ENCODE data around the gene BAX. TPM values are rescaled to one million over a fixed set of nuclear protein-coding genes. Genes with fewer than 3 reads are reported as not detected.

Gene BAX
- total and polyA plus RNA-seq, 2 donors (not counting 1 experiment from before 2014, with no cell fraction given) = 95.3 to 109 TPM

DNA sequence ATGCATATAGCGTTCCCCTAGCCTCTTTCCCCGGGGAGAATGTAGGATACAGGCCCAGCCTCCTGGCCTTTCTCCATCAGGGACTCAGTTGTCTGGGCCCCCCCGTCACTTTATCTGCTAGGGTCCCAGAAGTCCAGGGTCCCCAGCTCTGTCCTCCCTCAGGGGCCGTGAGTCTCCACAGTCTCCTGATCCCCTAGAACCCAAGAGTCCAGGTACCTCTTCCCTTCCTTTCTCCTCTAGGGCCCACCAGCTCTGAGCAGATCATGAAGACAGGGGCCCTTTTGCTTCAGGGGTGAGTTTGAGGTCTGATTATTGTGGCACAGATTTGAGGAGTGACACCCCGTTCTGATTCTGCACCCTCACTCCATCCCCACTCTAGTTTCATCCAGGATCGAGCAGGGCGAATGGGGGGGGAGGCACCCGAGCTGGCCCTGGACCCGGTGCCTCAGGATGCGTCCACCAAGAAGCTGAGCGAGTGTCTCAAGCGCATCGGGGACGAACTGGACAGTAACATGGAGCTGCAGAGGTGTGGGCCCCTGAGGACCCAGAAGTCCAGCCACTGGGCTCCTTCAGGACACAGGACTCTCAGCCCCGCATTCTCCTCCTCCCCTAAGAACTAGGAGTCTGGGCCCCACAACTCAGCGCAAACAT, 758 bp downstream of the BAX start:
- H3K4me3 Mint-ChIP-seq = peak overlapping the region; percentile 85
- CTCF ChIA-PET = interaction anchor here (1.0 to 2.1 kb wide), 3 partner anchors 10 to 38 kb away, joined by 3 to 5 read pairs (median 3); partner anchors contain the start of genes FTL, GYS1 and RUVBL2
- H4K20me1 ChIP-seq (ENCODE audit: control insufficient read depth, insufficient read depth, low read length, poor library complexity, severe bottlenecking) = no peaks in the 10 kb centered on the region
- no peaks in the 10 kb centered on the region for H3K27me3 Mint-ChIP-seq
- intact Hi-C loops (cut with micrococcal nuclease) = loop anchor here (5.0 kb wide), 1 partner anchor 318 kb away; the partner anchor contains the start of gene DBP
- DNase-seq = no peak
- WGBS (ENCODE audit: insufficient coverage) = 70% methylated on average over 13 of the region's 16 CpGs
- peak overlapping the region; percentile 94 for H3K4me2 ChIP-seq (replicated peaks; ENCODE audit: low read depth, low read length, poor library complexity, severe bottlenecking)
- H3K4me1 Mint-ChIP-seq = peaks cover 20% of the 10 kb centered on the region
- peak overlapping the region; percentile 83 for H3K27ac Mint-ChIP-seq
- H3K27me3 ChIP-seq (replicated peaks in 1 of 4; ENCODE audit: control extremely low read depth in 1 of 4, control insufficient read depth in 3 of 4, insufficient read depth in 4 of 4, low read length in 3 of 4) = no peaks in the 10 kb centered on the region
- peaks cover 6 to 16% of the 10 kb centered on the region in 2 donors for H3K4me1 ChIP-seq (ENCODE audit: control insufficient read depth in 2 of 2, insufficient read depth in 2 of 2, low read length in 2 of 2)
- peaks cover 23% of the 10 kb centered on the region for H3K79me2 ChIP-seq (ENCODE audit: control insufficient read depth, insufficient read depth, low read length)
- H3K27ac ChIP-seq (ENCODE audit: low read length in 2 of 2) = peak overlapping the region; percentile 84 to 89
- H3K9me3 Mint-ChIP-seq (ENCODE audit: insufficient read depth) = no peaks in the 10 kb centered on the region
- POLR2A ChIA-PET = no interaction called here
- no peaks in the 10 kb centered on the region for H3K9me3 ChIP-seq (ENCODE audit: control extremely low read depth in 1 of 3, control insufficient read depth in 2 of 3, insufficient read depth in 1 of 3, low read length in 2 of 3)
- TF ChIP-seq EZH2 (IDR thresholded peaks at IDR 0.05; ENCODE audit: borderline replicate concordance, insufficient read depth, low read depth, low read length, poor library complexity, severe bottlenecking) = no peak
- TF ChIP-seq, protein P1, sequence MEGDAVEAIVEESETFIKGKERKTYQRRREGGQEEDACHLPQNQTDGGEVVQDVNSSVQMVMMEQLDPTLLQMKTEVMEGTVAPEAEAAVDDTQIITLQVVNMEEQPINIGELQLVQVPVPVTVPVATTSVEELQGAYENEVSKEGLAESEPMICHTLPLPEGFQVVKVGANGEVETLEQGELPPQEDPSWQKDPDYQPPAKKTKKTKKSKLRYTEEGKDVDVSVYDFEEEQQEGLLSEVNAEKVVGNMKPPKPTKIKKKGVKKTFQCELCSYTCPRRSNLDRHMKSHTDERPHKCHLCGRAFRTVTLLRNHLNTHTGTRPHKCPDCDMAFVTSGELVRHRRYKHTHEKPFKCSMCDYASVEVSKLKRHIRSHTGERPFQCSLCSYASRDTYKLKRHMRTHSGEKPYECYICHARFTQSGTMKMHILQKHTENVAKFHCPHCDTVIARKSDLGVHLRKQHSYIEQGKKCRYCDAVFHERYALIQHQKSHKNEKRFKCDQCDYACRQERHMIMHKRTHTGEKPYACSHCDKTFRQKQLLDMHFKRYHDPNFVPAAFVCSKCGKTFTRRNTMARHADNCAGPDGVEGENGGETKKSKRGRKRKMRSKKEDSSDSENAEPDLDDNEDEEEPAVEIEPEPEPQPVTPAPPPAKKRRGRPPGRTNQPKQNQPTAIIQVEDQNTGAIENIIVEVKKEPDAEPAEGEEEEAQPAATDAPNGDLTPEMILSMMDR (IDR thresholded peaks at IDR 0.05) = no peak
- peaks cover 1 to 3% of the 10 kb centered on the region in 2 experiments for H3K36me3 ChIP-seq (replicated peaks in 1 of 2; ENCODE audit: control extremely low read depth in 1 of 2, control insufficient read depth in 1 of 2, extremely low read depth in 1 of 2, insufficient read depth in 2 of 2, low read length in 1 of 2)
- H2AFZ ChIP-seq (ENCODE audit: insufficient read depth, low read depth, low read length, poor library complexity, severe bottlenecking) = peak overlapping the region; percentile 86
- H3K9ac ChIP-seq (ENCODE audit: low read length) = peak overlapping the region; percentile 90
- ATAC-seq (ENCODE audit: low read depth) = no peak
- H3K4me3 ChIP-seq (ENCODE audit: control extremely low read depth in 1 of 5, extremely low read depth in 1 of 5, insufficient read depth in 1 of 5, low read depth in 2 of 5, low read length in 4 of 5) = peak overlapping the region; percentile 47 to 99 (median 87)

DNA sequence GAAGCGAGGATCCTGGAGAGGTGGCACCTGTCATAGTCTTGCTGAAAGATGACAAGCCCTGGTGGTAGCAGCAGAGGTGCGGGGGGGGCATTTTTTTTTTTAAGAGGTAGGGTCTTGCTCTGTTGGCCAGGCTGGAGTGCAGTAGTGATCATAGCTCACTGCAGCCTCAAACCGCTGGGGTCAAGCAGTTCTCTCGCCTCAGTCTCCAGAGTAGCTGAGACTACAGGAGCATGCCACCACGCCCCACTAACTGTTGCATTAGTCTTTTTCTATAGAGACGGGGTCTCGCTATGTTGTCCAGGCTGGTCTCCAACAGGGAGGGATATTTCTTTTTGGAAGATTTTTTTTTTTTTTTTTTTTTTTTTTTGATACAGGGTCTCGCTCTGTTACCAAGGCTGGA, 3.3 kb downstream of the BAX start:
- intact Hi-C loops (cut with micrococcal nuclease) = loop anchor here (5.0 kb wide), 1 partner anchor 321 kb away; the partner anchor contains the start of gene DBP
- Histone ChIP-seq H3K27ac (ENCODE audit: low read length in 2 of 2) (no peak overlapping the region), H3K79me2 (ENCODE audit: control insufficient read depth, insufficient read depth, low read length) (peaks cover 23% of the 10 kb centered on the region), H3K9me3 (ENCODE audit: control extremely low read depth in 1 of 3, control insufficient read depth in 2 of 3, insufficient read depth in 1 of 3, low read length in 2 of 3) (no peaks in the 10 kb centered on the region), H3K9ac (ENCODE audit: low read length) (no peak overlapping the region), H2AFZ (ENCODE audit: insufficient read depth, low read depth, low read length, poor library complexity, severe bottlenecking) (no peak overlapping the region), H4K20me1 (ENCODE audit: control insufficient read depth, insufficient read depth, low read length, poor library complexity, severe bottlenecking) (no peaks in the 10 kb centered on the region), H3K4me1 (ENCODE audit: control insufficient read depth in 2 of 2, insufficient read depth in 2 of 2, low read length in 2 of 2) (peaks cover 18 to 31% of the 10 kb centered on the region in 2 donors), H3K27me3 (replicated peaks in 1 of 4; ENCODE audit: control extremely low read depth in 1 of 4, control insufficient read depth in 3 of 4, insufficient read depth in 4 of 4, low read length in 3 of 4) (no peaks in the 10 kb centered on the region), H3K4me3 (ENCODE audit: control extremely low read depth in 1 of 5, extremely low read depth in 1 of 5, insufficient read depth in 1 of 5, low read depth in 2 of 5, low read length in 4 of 5) (no peak overlapping the region), H3K4me2 (replicated peaks; ENCODE audit: low read depth, low read length, poor library complexity, severe bottlenecking) (no peak overlapping the region), H3K36me3 (replicated peaks in 1 of 2; ENCODE audit: control extremely low read depth in 1 of 2, control insufficient read depth in 1 of 2, extremely low read depth in 1 of 2, insufficient read depth in 2 of 2, low read length in 1 of 2) (peaks cover 1 to 5% of the 10 kb centered on the region in 2 experiments)
- H3K27ac Mint-ChIP-seq = no peak overlapping the region
- H3K4me3 Mint-ChIP-seq = no peak overlapping the region
- no peaks in the 10 kb centered on the region for H3K27me3 Mint-ChIP-seq
- peaks cover 38% of the 10 kb centered on the region for H3K4me1 Mint-ChIP-seq
- CTCF ChIA-PET = interaction anchor here (0.7 kb wide), 1 partner anchor 113 kb away, joined by 3 read pairs; no protein-coding TSS in a partner anchor
- POLR2A ChIA-PET = interaction anchor here (0.7 kb wide), 2 partner anchors 65 to 112 kb away, joined by 11 to 12 read pairs; no protein-coding TSS in a partner anchor
- H3K9me3 Mint-ChIP-seq (ENCODE audit: insufficient read depth) = no peaks in the 10 kb centered on the region
- TF ChIP-seq, protein P1 (IDR thresholded peaks at IDR 0.05) = no peak
- TF ChIP-seq EZH2 (IDR thresholded peaks at IDR 0.05; ENCODE audit: borderline replicate concordance, insufficient read depth, low read depth, low read length, poor library complexity, severe bottlenecking) = no peak
- DNase-seq (no peak), ATAC-seq (ENCODE audit: low read depth) (no peak)
- WGBS (ENCODE audit: insufficient coverage) = 96% methylated on average over 4 of the region's 8 CpGs
